Right renal cortex interstitium (tissue), 3 donors: ENCODE results near the gene RAD21L1. TPM values are rescaled to one million over a fixed set of nuclear protein-coding genes. Genes with fewer than 3 reads are reported as not detected.

ENCODE experiments used
- DNase-seq, 3 donors: peaks; one replicate each; pipeline ENCODE4 v3.0.0-alpha.2; 2013; ENCODE audit warnings: low read depth in 3 of 3, low spot score in 2 of 3
- polyA plus RNA-seq, 3 donors: library from polyadenylated mRNA; unstranded; fragments of 120-200 nt; gene quantifications; one replicate each; pipeline ENCODE4 v1.2.1, GENCODE V29; 2013; ENCODE audit not compliant: insufficient read length in 3 of 3

The RAD21L1 gene
- polyA plus RNA-seq, 3 donors, result not detected

DNA sequence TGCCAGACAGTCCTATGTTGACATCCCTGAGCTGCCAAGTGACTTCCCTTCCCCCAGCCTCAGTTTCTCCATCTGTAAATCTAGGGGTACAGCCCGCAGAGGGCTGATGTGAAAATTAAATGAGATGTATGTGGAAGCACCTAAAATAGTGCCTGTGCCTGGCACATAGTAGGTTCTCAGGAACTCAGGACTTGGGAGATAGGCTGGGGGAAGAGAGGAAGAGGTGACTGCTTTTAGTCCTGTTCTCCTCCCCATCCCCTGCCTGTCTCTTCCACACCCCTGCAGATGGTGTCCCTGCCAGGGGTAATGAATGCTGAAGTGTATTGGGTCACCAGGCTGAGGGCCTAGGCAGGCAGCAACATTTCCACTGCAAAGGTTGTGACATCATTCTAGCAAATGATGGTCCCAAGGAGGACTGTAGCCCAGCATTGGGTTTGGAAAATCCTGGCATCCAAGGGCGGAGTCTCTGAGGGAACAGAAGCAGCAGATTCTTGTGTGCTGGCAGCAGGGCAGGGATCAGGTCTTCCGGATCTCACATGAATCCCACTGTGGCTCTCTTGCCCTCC is 42.0 kb downstream of the RAD21L1 start:
- no peak for DNase-seq

- DNase-seq, result no peak
Observed at GRCh38 chr20:1269235-1269634, 43.4 kb downstream of the RAD21L1 start.

GRCh38 chr20:1269850-1270249 is 44.0 kb downstream of the RAD21L1 start:
- DNase-seq, result no peak

DNA sequence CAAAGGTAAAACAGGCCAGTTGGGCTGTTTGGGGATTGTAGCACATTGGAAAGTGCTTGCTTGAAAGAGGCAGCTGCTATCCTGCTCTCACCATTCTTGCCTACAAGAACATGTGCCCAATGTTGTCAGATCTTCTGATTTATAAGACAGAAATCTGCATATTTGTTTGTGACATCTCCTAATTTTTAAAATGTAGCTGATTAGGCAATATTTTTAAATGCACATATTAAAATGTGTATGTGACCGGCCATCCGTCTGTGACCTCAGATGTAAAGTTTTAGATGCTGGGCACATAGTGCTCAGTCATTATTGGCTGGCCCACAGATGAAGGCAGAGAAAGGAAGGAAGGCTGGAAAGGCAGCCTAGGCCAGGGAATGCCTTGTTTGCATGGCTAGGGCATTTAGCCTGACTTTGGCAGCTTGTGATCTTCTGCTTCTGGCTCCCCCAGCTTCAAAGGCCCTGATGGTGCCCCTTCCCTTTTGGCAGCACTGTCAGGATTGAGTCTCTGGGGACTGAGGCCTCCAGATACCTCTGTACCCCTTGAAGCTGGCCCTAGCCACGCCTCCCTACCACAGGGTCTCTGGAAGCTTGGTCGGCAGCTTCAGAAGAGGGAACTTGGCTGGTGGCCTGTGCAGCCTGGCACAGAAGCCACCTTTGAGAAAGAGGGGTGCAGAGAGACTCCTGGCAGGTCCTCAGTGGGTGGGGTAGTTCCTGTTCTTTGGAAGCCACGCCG is 46.7 kb downstream of the RAD21L1 start:
- no peak for DNase-seq

DNA sequence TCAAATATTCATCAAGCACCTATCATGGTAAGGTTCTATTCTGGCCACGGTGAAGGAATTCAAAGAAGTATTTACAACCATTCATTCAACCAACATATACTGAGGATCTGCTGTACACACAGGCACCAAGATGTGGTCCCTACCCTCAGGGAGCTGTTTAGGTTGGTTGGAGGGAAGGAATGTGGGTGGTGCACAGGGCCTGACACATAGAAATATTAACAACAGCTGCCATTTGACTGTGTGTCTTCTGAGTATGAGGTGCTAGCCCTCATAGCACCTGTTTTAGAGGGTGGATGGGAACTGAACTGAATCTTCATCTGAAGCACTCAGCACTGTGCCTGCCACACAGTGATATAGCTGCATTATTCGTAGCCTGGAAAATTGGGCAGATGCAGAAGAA is 47.5 kb downstream of the RAD21L1 start:
- DNase-seq, result no peak

- no peak for DNase-seq
Observed at GRCh38 chr20:1274485-1275311, 48.9 kb downstream of the RAD21L1 start.

- no peak for DNase-seq
Observed at GRCh38 chr20:1275919-1276318, 50.1 kb downstream of the RAD21L1 start.

DNA sequence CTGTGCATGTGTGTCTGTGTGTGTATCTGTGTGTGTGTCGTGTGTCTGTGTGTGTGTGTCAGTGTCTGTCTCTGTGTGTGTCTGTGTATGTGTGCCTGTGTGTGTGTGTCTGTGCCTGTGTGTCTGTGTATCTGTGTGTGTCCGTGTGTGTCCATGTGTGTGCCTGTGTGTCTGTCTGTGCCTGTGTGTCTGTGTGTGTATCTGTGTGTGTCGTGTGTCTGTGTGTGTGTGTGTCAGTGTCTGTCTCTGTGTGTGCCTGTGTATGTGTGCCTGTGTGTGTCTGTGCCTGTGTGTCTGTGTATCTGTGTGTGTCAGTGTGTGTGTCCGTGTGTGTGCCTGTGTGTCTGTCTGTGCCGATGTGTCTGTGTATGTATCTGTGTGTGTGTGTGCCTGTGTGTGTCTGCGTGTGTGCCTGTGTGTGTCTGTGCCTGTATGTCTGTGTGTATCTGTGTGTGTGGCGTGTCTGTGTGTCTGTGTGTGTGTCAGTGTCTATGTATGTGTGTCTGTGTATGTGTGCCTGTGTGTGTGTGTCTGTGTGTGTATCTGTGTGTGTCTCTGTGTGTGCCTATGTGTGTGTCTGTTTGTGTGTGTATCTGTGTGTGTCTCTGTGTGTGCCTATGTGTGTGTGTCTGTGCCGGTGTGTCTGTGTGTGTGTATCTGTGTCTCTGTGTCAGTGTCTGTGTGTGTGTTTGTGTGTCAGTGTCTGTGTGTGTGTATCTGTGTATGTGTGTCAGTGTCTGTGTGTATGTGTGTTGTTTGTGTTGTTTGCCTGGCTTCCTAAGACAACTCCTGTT is 51.9 kb downstream of the RAD21L1 start:
- no peak for DNase-seq

- no peak for DNase-seq
Observed at GRCh38 chr20:1278993-1279392, 53.1 kb downstream of the RAD21L1 start.

DNA sequence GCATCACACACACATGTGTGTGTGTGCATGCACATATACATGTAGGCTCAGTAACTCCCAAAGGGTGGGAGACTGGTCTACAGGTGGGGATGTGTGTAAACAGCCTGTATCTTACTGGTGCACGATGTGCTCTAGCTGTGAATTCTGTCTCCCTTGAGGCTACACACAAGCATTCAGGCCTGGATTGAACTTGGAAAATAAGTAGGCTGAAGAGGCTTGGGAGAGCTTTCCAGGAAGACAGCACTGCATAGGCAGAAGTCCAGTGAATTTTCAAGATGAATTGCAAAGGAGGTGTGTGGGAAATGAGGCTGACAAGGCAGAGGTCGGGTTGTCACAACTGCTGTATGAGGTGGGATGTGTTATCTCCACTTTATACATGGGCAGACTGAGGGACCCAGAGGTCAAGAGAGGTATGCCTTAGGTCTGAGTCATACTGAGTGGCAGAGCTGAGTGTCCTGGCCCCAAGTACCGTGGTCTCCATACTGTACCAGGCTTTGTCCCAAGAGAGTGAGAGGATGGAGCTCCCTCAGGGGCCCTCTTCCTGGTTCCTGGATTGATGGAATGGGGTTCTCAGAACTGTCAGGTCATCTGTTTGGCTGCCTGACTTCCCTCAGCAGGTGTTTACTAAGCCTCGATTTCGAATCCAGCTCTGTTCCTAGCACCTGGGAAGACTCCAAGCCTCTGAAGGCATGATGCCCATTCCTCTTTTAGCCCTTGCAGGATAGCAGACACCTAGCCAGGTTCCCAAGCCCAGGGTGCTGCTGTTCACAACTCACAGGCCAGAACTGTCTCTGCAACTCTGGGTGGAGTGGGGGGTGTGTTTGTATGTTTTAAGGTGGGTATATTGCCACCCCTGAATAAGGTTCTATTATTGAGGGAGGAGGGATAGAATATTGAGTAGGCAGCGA is 54.6 kb downstream of the RAD21L1 start:
- DNase-seq, result no peak

- DNase-seq, result no peak
Observed at GRCh38 chr20:1281279-1282057, 55.6 kb downstream of the RAD21L1 start.

GRCh38 chr20:1282966-1283365 is 57.1 kb downstream of the RAD21L1 start:
- DNase-seq, result no peak

GRCh38 chr20:1283522-1284510 is 58.0 kb downstream of the RAD21L1 start:
- DNase-seq, result no peak

DNA sequence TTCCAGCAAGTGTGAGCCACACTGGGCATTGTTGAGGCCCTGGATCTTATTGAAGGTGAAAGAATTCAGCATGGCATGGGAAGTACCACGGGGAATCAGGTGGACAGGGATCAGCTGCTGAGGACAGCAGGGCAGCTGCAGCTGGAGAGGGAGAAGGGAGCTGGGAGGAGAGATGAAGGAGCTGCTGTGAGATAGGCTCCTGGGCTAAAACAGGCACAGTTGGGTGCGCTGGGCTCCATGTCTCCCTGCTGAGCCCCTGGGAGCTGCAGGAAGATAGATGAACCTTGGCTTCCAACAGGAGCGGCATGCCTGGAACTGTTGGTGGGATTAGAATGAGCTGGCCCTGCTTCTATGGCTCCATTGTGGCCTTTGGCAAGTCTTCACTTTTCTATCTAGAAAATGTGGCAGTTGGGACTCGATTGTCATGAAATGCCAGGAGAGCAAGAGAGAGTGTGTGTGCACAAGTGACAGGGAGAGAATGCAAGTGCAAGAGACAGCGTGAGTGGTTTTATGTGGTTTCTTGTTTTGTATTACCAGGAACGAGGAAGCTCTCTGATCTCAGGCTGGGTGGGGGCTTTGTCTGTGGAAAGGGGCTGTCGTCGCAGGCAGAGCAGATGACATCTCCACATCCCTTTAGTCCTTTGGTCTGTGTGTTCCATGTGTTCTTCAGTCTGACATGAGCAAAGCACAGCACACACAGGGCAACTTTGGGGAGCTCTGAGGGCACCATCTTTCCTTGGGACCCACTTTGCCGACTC is 60.6 kb downstream of the RAD21L1 start:
- DNase-seq, result no peak

DNA sequence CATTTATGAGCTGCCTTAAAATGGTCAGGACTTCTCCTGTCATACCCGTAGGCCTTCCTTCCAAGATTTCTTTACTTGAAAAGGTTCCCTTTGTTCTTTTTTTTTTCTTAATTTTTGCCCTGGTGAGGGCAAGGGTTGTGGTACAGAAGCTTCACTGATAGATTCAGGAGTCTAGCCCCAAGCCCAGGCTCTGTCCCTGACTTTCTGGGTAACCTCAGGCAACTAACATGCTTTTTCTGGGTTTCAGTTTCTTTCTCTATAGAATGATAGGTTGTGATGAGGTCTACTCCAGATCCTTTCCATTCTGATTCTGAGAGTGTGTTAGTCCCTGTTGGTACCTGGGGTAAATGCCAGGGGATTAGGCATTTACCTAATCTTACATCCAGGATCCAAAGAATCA is 61.5 kb downstream of the RAD21L1 start:
- no peak for DNase-seq

DNA sequence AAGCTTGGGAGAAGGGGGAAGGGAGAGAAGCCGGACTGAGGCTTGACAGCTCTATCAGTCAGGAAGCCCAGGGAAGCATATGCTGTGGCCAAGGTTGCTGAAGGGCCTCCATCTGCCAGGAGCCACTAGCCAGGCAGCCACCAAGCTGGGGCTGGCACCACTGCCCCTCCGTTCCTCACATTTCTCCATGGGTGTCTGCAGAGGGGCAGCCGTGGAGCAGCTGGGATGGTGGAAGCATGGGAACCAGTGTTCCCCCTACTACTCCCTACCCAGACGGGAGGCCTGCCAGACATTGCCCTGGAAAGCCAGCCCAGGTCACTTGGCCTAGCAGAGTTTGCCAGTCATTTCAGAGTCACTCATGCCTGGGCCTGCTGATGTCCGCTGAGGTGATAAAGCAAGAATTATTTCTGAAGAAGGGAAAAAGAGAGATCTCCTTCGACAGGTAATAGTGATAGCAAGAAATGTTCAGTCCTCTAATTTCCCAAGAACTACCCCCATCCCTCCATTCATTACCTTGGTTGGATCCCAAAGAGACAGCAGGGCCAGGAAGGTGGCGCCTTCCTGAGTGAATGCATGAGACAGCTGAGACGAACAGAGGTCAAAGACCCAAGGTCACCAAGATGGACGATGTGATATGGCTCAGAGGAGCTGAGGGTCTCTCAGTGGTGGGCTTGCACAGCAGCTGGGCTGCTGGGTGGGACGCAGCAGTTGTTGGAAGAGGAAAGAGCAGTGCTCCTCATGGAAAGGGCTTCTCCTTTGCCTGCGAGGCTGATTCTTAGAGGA is 62.1 kb downstream of the RAD21L1 start:
- DNase-seq, result no peak
